Cardiac muscle cell (in vitro differentiated cells and primary cell): Measurements from ENCODE around the gene FNDC3B. TPM values are rescaled to one million over a fixed set of nuclear protein-coding genes. Genes with fewer than 3 reads are reported as not detected.

Source experiments
- DNase-seq, 2 donors: peaks; one replicate each; pipeline versions ENCODE4 v3.0.0 to v3.0.0-alpha.2; 2010 to 2017; ENCODE audit warnings: low read depth in 1 of 2, low spot score in 1 of 2
- H3K27ac ChIP-seq: fragments of 200-600 bp; sonication (generic); 2 replicates; pipeline ENCODE4 v1.5.1; 2016
- H3K27me3 ChIP-seq: fragments of 200-600 bp; sonication (generic); 2 replicates; pipeline ENCODE4 v1.6.0; 2016; ENCODE audit warnings: control low read depth
- H3K36me3 ChIP-seq: fragments of 200-600 bp; sonication (generic); 2 replicates; pipeline ENCODE4 v1.5.1; 2016; ENCODE audit warnings: control low read depth
- H3K4me1 ChIP-seq: fragments of 200-600 bp; sonication (generic); 2 replicates; pipeline ENCODE4 v1.8.1; 2017; ENCODE audit warnings: low read depth, mild to moderate bottlenecking, mixed run types
- H3K4me3 ChIP-seq: fragments of 200-600 bp; sonication (generic); 2 replicates; pipeline ENCODE4 v1.5.1; 2016; ENCODE audit warnings: mild to moderate bottlenecking
- H3K9me3 ChIP-seq: fragments of 200-600 bp; sonication (generic); 2 replicates; pipeline ENCODE4 v1.5.1; 2017; ENCODE audit warnings: low read depth, mild to moderate bottlenecking, control low read depth
- polyA plus RNA-seq: library from polyadenylated mRNA; unstranded; fragments of >200 nt; fragmentation: Nextera tagmentation; extraction: Ambion mirVana; gene quantifications from 2 replicates; pipeline ENCODE4 v1.2.1, GENCODE V29; 2016
- total RNA-seq: library from RNA; depleted of rRNA; stranded (reverse); fragments of >200 nt; gene quantifications from 2 replicates; pipeline ENCODE4 v1.2.3, GENCODE V29; 2016
- TF ChIP-seq, protein P1 (sequence below): IDR thresholded peaks from 2 replicates; pipeline ENCODE4 v1.5.1; 2012; ENCODE audit warnings: low read depth, mild to moderate bottlenecking, low read length

The FNDC3B gene
- total and polyA plus RNA-seq, 2 experiments from 2014 or later, result 55.2 to 62.3 TPM

DNA sequence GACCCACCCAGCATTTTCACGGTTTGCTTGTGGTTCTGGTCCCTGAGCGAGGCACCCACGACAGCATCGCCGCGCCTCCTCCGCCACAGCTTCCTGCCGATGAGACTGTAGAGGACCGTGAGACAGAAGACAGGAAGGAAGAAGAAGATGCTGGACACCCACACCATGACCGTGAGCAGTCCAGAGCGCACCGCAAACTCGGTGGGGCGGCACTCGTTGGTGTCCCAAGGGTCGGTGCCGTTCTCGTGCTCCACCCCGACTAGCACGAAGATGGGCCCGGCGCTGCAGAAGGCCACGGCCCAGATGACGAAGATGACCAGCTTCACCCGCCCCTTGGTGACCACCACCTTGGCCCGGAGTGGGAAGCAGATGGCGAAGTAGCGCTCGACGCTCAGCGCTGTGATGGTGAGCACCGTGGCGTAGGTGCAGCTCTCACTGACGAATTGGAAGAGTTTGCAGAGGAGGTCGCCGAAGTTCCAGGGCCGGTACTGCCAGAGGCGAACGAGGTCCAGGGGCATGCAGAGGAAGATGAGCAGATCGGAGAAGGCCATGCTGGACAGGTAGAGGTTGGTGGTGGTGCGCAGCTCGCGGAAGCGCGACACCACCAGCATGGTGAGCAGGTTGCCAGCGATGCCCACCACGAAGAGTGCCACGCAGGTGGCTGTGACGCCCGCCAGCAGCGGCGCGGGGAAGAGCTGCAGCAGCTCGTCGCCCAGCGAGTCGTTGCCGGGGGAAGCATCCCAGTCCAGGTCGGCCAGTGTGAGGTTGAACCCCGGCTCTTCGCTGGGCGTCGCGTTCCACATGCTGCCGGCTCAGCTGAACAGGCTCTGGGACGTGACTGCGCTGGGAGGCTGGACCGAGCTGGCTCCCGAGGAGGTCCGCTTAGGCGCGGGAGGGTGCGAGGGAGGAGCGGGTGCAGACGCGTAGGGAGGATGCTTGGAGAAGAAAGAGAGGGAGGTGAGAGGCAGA, 408.5 kb downstream of the FNDC3B start, which contains the start of gene GHSR:
TSS of gene GHSR (minus strand) at position 846 of the 969 bp plus-strand sequence. CDS start at position 803, 43 bp downstream.
- no peak for DNase-seq
- Histone ChIP-seq H3K27ac (no peak within 1 kb of the TSS), H3K9me3 (no peaks in the 10 kb centered on the region), H3K36me3 (no peaks in the 10 kb centered on the region), H3K4me1 (no peaks in the 10 kb centered on the region), H3K27me3 (peaks cover 98% of the 10 kb centered on the region), H3K4me3 (no peak within 1 kb of the TSS)
- TF ChIP-seq, protein P1, sequence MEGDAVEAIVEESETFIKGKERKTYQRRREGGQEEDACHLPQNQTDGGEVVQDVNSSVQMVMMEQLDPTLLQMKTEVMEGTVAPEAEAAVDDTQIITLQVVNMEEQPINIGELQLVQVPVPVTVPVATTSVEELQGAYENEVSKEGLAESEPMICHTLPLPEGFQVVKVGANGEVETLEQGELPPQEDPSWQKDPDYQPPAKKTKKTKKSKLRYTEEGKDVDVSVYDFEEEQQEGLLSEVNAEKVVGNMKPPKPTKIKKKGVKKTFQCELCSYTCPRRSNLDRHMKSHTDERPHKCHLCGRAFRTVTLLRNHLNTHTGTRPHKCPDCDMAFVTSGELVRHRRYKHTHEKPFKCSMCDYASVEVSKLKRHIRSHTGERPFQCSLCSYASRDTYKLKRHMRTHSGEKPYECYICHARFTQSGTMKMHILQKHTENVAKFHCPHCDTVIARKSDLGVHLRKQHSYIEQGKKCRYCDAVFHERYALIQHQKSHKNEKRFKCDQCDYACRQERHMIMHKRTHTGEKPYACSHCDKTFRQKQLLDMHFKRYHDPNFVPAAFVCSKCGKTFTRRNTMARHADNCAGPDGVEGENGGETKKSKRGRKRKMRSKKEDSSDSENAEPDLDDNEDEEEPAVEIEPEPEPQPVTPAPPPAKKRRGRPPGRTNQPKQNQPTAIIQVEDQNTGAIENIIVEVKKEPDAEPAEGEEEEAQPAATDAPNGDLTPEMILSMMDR, result no peak

DNA sequence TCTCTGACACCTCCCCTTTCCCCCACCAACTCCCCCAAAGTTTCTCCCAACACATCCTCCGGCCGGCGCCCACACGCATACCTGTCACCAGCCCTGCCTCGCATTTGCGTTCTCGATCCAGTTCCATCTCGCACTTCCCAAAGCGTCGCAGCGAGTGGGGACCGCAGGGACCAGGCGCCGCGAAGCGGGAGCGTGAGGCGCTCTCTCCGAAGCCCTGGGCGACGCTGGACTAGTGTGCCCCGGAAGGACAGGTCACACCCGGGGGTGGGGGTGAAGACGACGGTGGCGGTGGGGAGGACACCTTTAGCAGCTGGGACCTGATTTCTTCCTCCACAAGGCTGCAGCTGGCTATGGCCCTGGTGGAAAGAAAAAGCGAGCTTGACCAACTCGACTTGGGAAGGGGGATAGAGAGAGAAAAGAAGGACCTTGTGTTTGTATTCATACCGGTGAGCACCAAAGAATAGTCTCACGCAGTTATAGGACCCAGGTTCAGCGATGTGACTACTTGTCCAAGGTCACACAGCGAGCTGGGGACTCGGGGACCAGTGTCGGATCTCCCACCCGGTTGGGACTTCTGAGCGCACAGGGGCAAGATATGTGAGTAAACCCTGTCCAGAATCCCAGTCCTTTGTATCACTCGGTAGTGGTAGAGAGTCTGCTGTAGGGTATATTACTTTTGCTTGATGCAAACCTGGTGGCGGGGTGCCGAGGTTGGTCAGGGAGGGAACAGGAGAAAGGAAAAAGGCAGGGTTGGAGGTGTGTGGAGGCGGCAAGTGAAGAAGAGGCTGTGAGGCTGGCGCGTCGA, 409.5 kb downstream of the FNDC3B start:
- TF ChIP-seq, protein P1, result no peak
- peaks cover 95% of the 10 kb centered on the region for H3K27me3 ChIP-seq
- H3K4me3 ChIP-seq, result no peak overlapping the region

DNA sequence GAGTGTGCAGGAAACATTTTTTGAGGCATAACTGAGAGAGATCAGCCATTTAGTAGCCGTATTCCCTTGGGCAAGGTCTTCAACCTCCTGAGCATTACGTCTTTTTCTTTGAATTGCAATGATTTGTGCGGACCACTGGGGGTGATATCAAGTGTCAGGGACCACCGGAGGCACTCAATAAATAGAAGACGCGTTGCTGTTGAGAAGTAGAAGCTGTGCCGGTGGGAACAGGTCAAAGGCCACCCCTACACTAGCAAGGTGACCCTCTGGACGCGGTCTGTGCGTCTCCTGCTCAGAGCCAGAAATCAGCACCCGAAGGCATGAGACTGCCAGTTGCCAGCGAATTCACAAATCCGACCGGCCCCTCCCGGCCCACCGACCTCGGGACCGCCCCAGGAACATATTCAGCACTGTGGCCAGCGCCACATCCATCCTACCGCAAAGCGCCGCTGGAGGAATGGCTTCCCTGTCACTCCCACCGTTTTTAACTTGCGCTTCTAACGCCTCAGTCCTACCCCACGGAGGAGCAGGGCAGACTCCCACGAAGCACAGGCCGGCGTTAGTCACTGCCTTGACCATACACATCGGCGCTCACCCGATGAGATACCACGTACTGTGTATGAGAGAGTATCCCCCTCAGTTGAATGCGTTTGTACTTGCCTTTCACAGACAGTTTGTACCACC, 410.2 kb downstream of the FNDC3B start:
- Histone ChIP-seq H3K36me3 (no peaks in the 10 kb centered on the region), H3K9me3 (no peaks in the 10 kb centered on the region), H3K4me1 (no peaks in the 10 kb centered on the region), H3K4me3 (no peak overlapping the region), H3K27ac (no peak overlapping the region), H3K27me3 (peaks cover 88% of the 10 kb centered on the region)
- peak; percentile 56 to 79 for DNase-seq
- TF ChIP-seq, protein P1, result no peak

More for the DNA sequence above, 409.5 kb downstream of the FNDC3B start:
- no peak overlapping the region for H3K27ac ChIP-seq
- no peaks in the 10 kb centered on the region for H3K9me3 ChIP-seq
- H3K36me3 ChIP-seq, result no peaks in the 10 kb centered on the region
- no peak for DNase-seq
- no peaks in the 10 kb centered on the region for H3K4me1 ChIP-seq

Other genes with a start within 250 kb of the FNDC3B start
- 15.7 and 35.1 TPM in 2 replicates for gene PLD1, start 229.1 kb upstream of the FNDC3B start, total RNA-seq
- 18.3 and 35.2 TPM in 2 replicates for gene PLD1, start 229.1 kb upstream of the FNDC3B start, polyA plus RNA-seq
- not detected in 2 replicates for gene TMEM212, start 196.2 kb upstream of the FNDC3B start, total RNA-seq
- gene TMEM212, start 196.2 kb upstream of the FNDC3B start, polyA plus RNA-seq, result 0.26 TPM in 1 of 2 replicates, not detected in the other